HG03432 (cell line): ENCODE data around the gene LRPAP1.
A peak's percentile ranks its signal among the peaks of the same experiment; 100 is the strongest.

Source experiments
- ATAC-seq: cut with Tn5 transposase; IDR thresholded peaks from one replicate; pipeline ENCODE4 v1.9.1; 2021; ENCODE audit warnings: mild to moderate bottlenecking, moderate library complexity; ENCODE audit not compliant: unreplicated experiment

The LRPAP1 gene

DNA sequence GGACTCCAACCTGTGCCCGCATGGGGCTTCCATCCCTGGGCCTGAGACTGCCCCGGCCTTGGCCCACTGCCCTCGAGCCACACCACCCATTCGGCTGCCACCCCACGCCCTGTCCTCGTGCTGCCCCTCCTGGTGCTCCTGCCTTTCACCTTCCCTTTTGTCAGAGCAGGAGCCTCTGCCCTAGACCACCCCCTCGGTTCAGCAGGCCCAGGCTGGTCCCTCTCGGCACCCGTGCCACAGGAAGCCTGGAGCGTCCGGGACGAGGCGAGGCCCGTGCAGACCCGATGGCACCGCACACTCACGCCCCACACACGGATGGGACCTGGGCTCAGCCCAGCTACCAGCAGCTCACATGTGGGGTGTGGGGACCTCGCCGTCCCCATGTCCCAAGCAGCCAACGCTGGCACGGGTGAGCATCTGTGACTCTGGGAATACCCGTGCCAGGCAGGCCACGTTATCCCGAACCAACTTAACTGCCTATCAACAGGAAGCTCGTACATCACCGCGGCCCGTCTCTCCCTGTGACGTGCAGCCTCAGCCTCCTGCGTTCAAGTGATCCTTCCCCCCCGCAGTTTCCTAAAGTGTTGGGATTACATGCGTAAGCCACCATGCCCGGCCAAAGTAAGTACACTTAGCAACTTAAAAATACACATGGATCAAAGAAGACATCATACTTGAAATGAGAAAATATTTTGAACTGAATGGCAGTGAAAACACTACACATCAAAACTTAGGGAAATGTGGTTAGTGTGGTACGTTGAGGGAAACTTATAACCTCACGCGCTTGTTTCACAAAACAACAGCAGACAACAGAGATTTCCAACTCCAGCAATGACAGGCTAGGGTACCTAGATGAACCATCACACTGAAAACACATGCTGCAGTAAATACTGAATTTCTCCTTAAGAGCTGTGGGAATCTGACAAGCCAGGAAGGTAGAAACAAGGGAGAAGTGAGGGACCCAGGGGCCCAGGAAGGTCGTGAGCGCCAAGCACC lies 29.0 kb downstream of the LRPAP1 start:
- no peak for ATAC-seq

DNA sequence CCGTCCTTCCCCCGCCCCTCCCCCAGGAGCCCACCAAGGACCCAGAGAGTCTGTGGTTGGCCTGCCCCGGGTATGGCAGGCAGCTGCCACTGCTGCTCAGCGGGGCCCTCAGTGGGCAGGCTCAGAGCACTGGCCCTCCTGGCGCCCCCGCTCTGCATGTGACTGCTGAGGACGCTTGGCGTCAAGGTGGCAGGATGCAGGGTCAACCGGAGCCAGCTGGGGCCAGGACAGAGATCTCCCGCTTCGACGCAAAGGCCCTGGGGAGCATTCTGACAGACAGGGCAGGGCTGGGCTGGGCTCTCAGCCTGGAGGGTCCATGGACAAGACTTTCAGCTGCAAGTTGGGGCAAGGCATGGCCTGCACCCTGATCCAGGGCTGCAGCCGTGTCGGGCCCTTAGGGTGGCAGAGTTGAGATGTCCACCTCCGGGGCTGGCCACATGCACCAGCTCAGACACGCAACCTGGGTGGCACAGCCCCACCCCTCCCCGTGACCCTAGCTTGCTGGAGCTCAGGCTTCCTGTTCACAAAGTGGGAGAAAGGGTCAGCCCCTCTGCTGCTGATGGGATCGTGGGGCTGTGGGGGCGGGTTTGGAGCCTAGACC lies 30.3 kb downstream of the LRPAP1 start:
- ATAC-seq, result no peak

- no peak for ATAC-seq
Measured at GRCh38 chr4:3501126-3501824, 30.9 kb downstream of the LRPAP1 start.

DNA sequence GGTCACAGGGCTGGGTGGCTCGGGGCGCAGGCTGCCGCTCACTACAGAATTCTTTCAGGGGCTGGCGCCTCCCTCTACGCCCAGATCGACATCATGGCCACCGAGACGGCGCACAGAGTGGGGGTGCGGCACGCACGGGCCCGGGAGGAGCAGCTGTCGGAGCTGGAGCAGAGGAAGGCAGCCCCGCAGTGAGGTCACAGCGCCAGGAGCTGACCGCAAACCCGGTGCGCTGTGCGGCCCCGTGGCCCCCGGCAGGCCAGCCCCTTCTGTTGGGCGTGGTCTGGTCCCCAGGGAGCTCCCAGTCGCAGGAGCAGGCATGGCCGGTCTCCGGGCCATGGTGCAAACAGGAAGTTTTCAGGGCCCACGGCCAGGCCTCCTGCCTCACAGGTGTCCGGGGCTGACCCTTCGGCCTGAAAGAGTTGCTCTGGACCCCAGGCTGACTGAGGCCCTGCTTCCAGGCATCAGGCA lies 31.6 kb downstream of the LRPAP1 start:
- no peak for ATAC-seq

DNA sequence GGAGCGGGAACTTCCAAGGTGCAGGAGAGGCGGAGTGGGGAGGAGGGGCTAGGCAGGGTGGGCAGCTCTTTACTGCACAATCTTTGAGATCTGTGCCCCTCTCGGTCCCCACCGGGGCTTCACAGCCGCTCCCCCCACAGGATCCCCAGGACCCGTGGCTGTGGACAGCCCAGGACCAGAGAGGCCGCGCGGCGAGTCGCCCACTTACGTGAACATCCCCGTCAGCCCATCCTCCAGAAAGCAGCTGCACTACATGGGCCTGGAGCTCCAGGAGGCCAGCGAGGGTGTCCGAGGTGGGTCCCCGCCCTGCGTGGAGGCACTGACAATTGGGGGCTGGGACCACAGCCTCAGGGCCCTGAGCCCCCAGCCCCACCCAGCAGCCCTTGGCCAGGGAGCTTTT lies 32.1 kb downstream of the LRPAP1 start:
- no peak for ATAC-seq

GRCh38 chr4:3499710-3500109 lies 32.5 kb downstream of the LRPAP1 start:
- no peak for ATAC-seq

DNA sequence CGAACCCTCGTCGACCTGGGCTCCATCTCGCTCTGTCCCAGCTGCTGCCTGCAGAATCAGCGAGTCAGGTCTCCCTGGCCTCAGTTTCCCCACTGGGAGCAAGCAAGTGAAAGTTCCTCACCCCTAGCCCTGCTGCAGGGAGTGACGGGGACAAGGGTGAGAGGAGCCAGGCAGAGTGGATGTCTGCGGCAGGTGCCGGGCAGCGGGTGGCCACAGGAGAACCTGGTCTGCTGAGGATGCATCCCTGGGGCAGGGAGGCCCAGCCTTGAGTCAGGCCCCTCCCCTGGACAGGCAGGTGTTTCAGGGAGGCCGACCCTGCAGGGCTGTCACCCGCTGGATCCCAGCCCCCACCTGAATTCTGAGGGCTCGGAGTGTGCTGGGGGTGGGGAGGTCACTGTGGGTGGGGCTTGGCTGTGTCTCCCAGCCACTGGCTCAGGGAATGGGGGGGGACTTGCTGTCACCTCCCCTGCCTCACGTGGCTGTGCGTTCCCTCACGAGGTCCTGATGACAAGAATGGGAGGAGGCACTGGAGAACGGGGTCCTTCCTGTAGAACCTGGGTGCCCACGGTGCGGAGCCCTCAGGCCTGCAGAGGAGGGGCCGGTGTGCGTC lies 33.2 kb downstream of the LRPAP1 start:
- ATAC-seq, result no peak

DNA sequence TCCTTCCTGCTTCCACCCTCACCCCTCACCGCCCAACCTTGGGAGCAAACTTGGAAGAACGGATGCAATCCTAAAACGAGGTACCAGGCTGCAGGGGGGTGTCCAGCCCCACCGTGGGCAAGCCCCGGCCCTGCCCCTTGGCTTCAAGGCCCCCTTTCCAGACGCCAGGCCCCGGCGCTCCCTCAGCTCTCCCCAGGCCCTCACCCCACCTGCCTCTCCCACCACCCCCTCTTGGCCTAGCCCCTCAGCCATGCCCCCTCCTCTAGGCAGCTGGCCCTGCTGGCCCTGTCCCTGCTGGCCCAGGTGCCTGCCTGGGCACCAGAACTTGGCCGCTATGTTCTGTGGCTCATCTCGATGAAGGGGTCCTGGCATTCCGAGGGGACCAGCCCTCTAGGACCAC lies 33.8 kb downstream of the LRPAP1 start:
- ATAC-seq, result no peak

- no peak for ATAC-seq
Measured at GRCh38 chr4:3497523-3498389, 34.5 kb downstream of the LRPAP1 start.

DNA sequence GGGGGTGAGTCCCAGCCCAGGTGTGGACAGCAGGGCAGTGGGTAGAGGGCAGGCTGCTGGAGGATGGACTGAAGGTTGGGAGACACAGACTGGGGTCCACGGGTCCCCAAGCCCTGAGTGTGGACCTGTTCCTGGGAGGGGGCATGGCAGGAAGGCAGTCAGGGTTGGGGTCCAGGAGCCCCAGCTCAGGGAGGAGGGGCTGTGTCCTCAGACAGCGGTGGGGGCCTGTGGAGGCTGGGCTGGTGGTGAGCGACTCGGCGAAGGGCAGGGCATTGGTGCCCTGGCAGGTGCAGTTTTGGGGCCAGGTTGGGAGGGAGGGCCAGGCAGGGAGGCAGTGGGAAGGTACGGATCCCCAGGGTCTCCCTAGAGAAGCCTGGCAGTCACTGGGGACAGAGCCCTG lies 35.1 kb downstream of the LRPAP1 start:
- ATAC-seq, result no peak

DNA sequence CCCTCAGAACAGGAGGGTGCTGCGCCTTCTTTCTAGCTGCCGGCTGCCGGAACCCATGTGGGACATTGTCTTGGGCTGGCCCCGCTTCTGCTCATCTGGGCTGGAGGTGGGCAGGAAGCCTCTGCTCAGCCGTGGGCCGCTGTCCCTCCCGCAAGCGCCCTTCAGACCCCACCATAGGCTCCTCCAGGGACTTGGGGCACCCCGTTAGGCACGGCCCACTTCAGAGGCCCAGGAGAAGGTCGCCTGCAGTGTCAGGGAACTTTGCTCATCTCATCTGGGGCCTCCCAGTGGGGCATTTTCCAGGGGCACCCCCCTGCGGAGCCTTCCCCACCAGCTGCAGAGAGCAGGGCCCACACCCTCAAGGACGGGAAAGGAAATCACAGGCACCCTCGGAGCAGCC lies 36.2 kb downstream of the LRPAP1 start:
- ATAC-seq, result no peak

- ATAC-seq, result no peak
Measured at GRCh38 chr4:3495204-3495975, 36.8 kb downstream of the LRPAP1 start.

- ATAC-seq, result no peak
Measured at GRCh38 chr4:3494462-3494871, 37.8 kb downstream of the LRPAP1 start.

DNA sequence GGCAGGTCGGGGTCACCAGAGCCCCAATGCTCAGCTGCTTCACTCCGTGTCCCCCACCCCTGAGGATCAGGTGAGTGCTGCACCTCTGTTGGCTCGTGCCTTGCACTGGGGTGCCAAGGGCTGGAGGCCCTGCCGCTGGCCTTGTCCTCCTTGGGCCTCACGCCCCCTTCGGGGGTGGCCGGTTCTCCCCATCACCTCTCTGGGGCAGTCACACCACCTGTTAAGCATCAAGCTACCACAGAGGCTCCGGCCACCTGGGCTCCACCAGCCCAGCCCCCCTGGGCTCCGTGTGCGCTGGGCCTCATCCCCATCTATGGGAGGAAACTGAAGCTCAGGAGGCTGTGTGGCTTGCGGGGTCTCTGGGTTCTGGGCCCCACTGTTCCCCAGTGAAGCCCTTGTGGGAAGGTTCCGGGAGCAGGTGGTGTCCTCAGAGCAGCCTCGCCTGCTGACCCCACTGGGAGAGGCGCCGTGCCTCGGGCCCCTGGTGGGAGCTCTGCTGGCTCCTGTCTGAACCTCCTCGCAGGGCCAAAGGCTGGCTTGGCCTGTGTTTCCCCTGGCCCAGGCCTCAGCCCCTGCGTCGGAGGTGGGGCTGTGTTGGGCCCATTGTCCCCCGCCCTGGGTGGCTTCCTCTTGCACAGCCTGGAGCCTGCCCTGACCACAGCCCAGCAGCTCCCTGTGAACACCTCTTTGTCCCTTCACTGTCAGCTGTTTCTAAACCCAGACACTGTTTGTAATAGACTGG lies 38.3 kb downstream of the LRPAP1 start:
- ATAC-seq, result no peak

DNA sequence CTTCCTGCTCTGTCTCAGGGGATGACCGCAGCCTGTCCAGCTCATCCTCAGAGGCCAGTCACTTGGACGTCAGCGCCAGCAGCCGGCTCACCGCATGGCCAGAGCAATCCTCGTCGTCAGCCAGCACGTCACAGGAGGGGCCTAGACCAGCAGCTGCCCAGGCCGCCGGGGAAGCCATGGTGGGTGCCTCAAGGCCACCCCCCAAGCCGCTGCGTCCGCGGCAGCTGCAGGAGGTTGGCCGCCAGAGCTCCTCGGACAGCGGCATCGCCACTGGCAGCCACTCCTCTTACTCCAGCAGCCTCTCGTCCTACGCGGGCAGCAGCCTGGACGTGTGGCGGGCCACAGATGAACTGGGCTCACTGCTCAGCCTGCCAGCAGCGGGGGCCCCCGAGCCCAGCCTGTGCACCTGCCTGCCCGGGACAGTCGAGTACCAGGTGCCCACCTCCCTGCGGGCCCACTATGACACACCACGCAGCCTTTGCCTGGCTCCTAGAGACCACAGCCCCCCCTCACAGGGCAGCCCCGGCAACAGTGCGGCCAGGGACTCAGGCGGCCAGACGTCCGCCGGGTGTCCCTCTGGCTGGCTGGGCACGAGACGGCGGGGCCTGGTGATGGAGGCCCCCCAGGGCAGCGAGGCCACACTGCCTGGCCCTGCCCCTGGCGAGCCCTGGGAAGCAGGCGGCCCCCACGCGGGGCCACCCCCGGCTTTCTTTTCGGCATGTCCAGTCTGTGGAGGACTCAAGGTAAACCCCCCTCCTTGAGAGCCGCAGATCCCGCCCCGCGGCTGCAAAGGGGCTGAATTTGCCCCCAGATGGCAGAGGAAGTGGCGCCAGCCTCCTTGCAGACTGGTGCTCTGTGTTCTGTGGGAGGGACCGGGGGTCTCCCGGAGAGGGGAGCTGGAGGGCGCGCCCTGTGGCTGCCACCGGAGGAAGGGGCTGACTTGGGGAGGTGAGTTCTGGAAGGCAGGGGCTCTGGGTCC lies 39.2 kb downstream of the LRPAP1 start:
- no peak for ATAC-seq

GRCh38 chr4:3491681-3492405 lies 40.4 kb downstream of the LRPAP1 start:
- no peak for ATAC-seq

GRCh38 chr4:3489451-3489962 lies 42.7 kb downstream of the LRPAP1 start:
- peak; percentile 34 for ATAC-seq
